K562 (cell line): ENCODE results near the gene DCAF6. TPM values are rescaled to one million over a fixed set of nuclear protein-coding genes. Genes with fewer than 3 reads are reported as not detected.
A peak's percentile ranks its signal among the peaks of the same experiment; 100 is the strongest.

Experiments
- ETV6 ChIP-seq, 3 experiments: fragments of 150-350 bp in 1 of 3; sonication (generic) in 1 of 3; formaldehyde crosslinking in 1 of 3; IDR thresholded peaks; 2 replicates each; pipeline versions ENCODE4 v1.6.1 to v1.8.0; 2014 to 2022; ENCODE audit warnings: borderline replicate concordance in 2 of 3, low read depth in 2 of 3, antibody characterized with exemption in 1 of 3, low read length in 1 of 3, mild to moderate bottlenecking in 1 of 3, missing genetic modification reagents in 1 of 3
- MAFF ChIP-seq: IDR thresholded peaks from 2 replicates; pipeline ENCODE4 v1.6.1; 2012; ENCODE audit warnings: low read length, improper control_type of control experiment
- MLLT1 ChIP-seq, 2 experiments: fragments of 450-650 bp; IDR thresholded peaks; 2 replicates each; pipeline ENCODE4 v1.6.1; 2016
- NFIC ChIP-seq: fragments of 450-650 bp; IDR thresholded peaks from 2 replicates; pipeline ENCODE4 v1.6.1; 2017; ENCODE audit warnings: mild to moderate bottlenecking, inconsistent platforms
- POLR2B ChIP-seq: fragments of 450-650 bp; IDR thresholded peaks from 2 replicates; pipeline ENCODE4 v1.6.1; 2018; ENCODE audit warnings: low read depth; ENCODE audit not compliant: partially characterized antibody
- RBFOX2 ChIP-seq: fragments of 200-400 bp; formaldehyde crosslinking; IDR thresholded peaks from 2 replicates; pipeline ENCODE4 v1.6.1; 2017; ENCODE audit warnings: low read depth, mild to moderate bottlenecking, low read length, moderate library complexity
- RBM39 ChIP-seq: fragments of 200-400 bp; formaldehyde crosslinking; optimal IDR thresholded peaks from 2 replicates; pipeline ENCODE3; 2018; ENCODE audit warnings: low read depth, low read length
- THRAP3 ChIP-seq: fragments of 450-650 bp; IDR thresholded peaks from 2 replicates; pipeline ENCODE4 v1.6.1; 2016; ENCODE audit warnings: mild to moderate bottlenecking, inconsistent platforms, borderline replicate concordance
- U2AF1 ChIP-seq: fragments of 200-400 bp; formaldehyde crosslinking; optimal IDR thresholded peaks from 2 replicates; pipeline ENCODE3; 2017; ENCODE audit warnings: mild to moderate bottlenecking, low read depth, low read length, moderate library complexity
- ZNF274 ChIP-seq: IDR thresholded peaks from 2 replicates; pipeline ENCODE4 v1.6.1; 2011; ENCODE audit warnings: low read depth, mild to moderate bottlenecking, low read length, moderate library complexity, borderline replicate concordance
- ZNF384 ChIP-seq: IDR thresholded peaks from 2 replicates; pipeline ENCODE4 v1.6.1; 2012; ENCODE audit warnings: low read depth, low read length, improper control_type of control experiment
- ZNF75A ChIP-seq: fragments of 450-650 bp; formaldehyde crosslinking; IDR thresholded peaks from 2 replicates; pipeline ENCODE4 v1.4.0; 2020; ENCODE audit warnings: mild to moderate bottlenecking
- polyA plus RNA-seq, 8 experiments: library from polyadenylated mRNA; depleted of rRNA in 4 of 8; stranded (reverse) in 5 of 8; unstranded in 3 of 8; fragments of >200 nt; fragmentation: Nextera tagmentation in 2 of 8; fragmentation: Illumina TruSeq in 1 of 8; extraction: Ambion mirVana in 2 of 8; extraction: Trizol in 1 of 8; gene quantifications; 2 replicates each; pipeline versions ENCODE4 v1.2.1 to v1.2.3, GENCODE V29; 2011 to 2014; ENCODE audit warnings: inconsistent platforms in 1 of 8, missing spikeins in 1 of 8
- total RNA-seq, 7 experiments: library from RNA; depleted of rRNA in 6 of 7; stranded (reverse); fragments of >200 nt in 6 of 7; fragmentation: Illumina TruSeq in 2 of 7; extraction: Trizol in 2 of 7; gene quantifications; 2 replicates each; pipeline versions ENCODE4 v1.2.1 to v1.2.3, GENCODE V29; 2011 to 2021; ENCODE audit warnings: low replicate concordance in 1 of 7
- TF ChIP-seq, protein P1 (sequence below), 2 experiments: fragments of 450-650 bp; IDR thresholded peaks; 2 replicates each; pipeline ENCODE4 v1.6.1; 2018; ENCODE audit warnings: mild to moderate bottlenecking in 2 of 2, low read depth in 1 of 2; ENCODE audit not compliant: partially characterized antibody in 2 of 2
- TF ChIP-seq, protein P2 (sequence below): sonication (generic); formaldehyde crosslinking; IDR thresholded peaks from 2 replicates; pipeline ENCODE4 v1.8.0; 2023; ENCODE audit warnings: mild to moderate bottlenecking, missing genetic modification reagents
- TF ChIP-seq, protein P3 (sequence below): sonication (generic); formaldehyde crosslinking; IDR thresholded peaks from 2 replicates; pipeline ENCODE4 v1.4.0; 2020; ENCODE audit warnings: mild to moderate bottlenecking, missing genetic modification reagents

DCAF6 gene
- total and polyA plus RNA-seq, 9 of the 15 experiments (the other 6 are each of a cell fraction or from before 2014, with no cell fraction given) = 19.1 to 102 (median 46.3) TPM

- TF ChIP-seq, protein P1, sequence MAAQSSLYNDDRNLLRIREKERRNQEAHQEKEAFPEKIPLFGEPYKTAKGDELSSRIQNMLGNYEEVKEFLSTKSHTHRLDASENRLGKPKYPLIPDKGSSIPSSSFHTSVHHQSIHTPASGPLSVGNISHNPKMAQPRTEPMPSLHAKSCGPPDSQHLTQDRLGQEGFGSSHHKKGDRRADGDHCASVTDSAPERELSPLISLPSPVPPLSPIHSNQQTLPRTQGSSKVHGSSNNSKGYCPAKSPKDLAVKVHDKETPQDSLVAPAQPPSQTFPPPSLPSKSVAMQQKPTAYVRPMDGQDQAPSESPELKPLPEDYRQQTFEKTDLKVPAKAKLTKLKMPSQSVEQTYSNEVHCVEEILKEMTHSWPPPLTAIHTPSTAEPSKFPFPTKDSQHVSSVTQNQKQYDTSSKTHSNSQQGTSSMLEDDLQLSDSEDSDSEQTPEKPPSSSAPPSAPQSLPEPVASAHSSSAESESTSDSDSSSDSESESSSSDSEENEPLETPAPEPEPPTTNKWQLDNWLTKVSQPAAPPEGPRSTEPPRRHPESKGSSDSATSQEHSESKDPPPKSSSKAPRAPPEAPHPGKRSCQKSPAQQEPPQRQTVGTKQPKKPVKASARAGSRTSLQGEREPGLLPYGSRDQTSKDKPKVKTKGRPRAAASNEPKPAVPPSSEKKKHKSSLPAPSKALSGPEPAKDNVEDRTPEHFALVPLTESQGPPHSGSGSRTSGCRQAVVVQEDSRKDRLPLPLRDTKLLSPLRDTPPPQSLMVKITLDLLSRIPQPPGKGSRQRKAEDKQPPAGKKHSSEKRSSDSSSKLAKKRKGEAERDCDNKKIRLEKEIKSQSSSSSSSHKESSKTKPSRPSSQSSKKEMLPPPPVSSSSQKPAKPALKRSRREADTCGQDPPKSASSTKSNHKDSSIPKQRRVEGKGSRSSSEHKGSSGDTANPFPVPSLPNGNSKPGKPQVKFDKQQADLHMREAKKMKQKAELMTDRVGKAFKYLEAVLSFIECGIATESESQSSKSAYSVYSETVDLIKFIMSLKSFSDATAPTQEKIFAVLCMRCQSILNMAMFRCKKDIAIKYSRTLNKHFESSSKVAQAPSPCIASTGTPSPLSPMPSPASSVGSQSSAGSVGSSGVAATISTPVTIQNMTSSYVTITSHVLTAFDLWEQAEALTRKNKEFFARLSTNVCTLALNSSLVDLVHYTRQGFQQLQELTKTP (IDR thresholded peaks at IDR 0.05; ENCODE audit: low read depth in 1 of 2, partially characterized antibody in 2 of 2) = peak; percentile 70 to 82
- TF ChIP-seq MAFF (no peak), RBFOX2 (peak; percentile 88), NFIC (peak; percentile 92), U2AF1 (peak; percentile 10), ETV6 (IDR thresholded peaks at IDR 0.05; ENCODE audit: borderline replicate concordance in 1 of 2, low read depth in 2 of 2, low read length in 1 of 2) (no peak), ETV6 (CRISPR knock-in tag; IDR thresholded peaks at IDR 0.05; ENCODE audit: borderline replicate concordance) (no peak), MLLT1 (IDR thresholded peaks at IDR 0.05) (peak in 1 of 2 experiments; percentile 83; a peak in 2 of 4 replicates), ZNF384 (no peak), POLR2B (peak; percentile 75), ZNF274 (no peak), THRAP3 (no peak; the same call in 1 of the 2 replicates), ZNF75A (CRISPR knock-in tag) (no peak), RBM39 (peak; percentile 49)
- TF ChIP-seq, protein P2, sequence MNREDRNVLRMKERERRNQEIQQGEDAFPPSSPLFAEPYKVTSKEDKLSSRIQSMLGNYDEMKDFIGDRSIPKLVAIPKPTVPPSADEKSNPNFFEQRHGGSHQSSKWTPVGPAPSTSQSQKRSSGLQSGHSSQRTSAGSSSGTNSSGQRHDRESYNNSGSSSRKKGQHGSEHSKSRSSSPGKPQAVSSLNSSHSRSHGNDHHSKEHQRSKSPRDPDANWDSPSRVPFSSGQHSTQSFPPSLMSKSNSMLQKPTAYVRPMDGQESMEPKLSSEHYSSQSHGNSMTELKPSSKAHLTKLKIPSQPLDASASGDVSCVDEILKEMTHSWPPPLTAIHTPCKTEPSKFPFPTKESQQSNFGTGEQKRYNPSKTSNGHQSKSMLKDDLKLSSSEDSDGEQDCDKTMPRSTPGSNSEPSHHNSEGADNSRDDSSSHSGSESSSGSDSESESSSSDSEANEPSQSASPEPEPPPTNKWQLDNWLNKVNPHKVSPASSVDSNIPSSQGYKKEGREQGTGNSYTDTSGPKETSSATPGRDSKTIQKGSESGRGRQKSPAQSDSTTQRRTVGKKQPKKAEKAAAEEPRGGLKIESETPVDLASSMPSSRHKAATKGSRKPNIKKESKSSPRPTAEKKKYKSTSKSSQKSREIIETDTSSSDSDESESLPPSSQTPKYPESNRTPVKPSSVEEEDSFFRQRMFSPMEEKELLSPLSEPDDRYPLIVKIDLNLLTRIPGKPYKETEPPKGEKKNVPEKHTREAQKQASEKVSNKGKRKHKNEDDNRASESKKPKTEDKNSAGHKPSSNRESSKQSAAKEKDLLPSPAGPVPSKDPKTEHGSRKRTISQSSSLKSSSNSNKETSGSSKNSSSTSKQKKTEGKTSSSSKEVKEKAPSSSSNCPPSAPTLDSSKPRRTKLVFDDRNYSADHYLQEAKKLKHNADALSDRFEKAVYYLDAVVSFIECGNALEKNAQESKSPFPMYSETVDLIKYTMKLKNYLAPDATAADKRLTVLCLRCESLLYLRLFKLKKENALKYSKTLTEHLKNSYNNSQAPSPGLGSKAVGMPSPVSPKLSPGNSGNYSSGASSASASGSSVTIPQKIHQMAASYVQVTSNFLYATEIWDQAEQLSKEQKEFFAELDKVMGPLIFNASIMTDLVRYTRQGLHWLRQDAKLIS = peak; percentile 61; the same call in 1 of the 2 replicates
- TF ChIP-seq, protein P3, sequence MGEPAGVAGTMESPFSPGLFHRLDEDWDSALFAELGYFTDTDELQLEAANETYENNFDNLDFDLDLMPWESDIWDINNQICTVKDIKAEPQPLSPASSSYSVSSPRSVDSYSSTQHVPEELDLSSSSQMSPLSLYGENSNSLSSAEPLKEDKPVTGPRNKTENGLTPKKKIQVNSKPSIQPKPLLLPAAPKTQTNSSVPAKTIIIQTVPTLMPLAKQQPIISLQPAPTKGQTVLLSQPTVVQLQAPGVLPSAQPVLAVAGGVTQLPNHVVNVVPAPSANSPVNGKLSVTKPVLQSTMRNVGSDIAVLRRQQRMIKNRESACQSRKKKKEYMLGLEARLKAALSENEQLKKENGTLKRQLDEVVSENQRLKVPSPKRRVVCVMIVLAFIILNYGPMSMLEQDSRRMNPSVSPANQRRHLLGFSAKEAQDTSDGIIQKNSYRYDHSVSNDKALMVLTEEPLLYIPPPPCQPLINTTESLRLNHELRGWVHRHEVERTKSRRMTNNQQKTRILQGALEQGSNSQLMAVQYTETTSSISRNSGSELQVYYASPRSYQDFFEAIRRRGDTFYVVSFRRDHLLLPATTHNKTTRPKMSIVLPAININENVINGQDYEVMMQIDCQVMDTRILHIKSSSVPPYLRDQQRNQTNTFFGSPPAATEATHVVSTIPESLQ = peak; percentile 76; the same call in 1 of the 2 replicates
These were observed 636 bp downstream of the DCAF6 start, which contains the start of gene MPC2 (continued) for GRCh38 chr1:167936930-167937708.
